ENCODE measurements around the gene KIDINS220. TPM values are rescaled to one million over a fixed set of nuclear protein-coding genes. Genes with fewer than 3 reads are reported as not detected.

KIDINS220 gene
- total and polyA plus RNA-seq, 2 experiments from 2014 or later: 12.8 to 38.2 TPM

DNA sequence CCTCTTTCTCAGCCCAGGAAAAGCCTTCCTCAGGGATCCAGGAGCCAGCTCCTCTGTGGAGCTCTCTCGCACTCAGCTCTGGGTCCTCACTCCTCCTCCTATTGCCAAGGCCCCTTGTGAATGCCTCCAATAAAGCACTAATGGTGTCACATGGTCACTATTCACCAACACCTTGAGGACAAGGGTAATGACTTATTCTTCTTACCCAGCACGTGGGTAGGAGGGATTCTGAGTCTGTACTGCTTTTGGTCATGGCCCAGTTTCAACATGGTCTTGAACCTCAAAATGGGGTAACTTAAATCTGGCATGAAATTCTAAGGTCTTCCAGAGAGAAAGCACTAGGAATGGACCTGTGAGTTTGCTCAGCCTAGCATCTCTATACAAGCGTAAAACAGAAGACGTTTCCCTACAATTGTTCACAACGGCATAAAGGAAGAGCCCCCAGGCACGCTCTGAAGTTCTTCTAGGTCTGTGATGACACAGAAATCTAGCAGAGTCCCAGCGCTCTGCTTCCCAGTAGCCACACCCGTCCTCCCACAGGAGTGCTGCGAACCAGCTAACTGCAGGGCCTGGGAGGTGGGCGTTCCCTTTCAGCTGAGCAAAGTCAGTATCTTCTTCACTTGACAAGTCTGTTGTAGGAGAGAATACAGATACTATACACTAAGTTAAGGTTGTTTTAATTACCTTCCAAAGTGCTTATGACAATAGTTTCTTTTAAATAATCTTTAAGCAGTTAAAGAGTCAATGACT lies 14.6 kb upstream of the KIDINS220 start:
- Mint-ChIP-seq H3K36me3 (ENCODE audit: low read depth) (peaks cover 2% of the 10 kb centered on the region; the same call in 2 of the 3 replicates), H3K4me3 (no peak overlapping the region), H3K27me3 (ENCODE audit: insufficient read depth, low read depth, poor library complexity) (no peaks in the 10 kb centered on the region), H3K27ac (no peak overlapping the region), H3K4me1 (peaks cover 9% of the 10 kb centered on the region), H3K9me3 (no peaks in the 10 kb centered on the region)
- no peak for TF ChIP-seq NANOG (IDR thresholded peaks at IDR 0.05; ENCODE audit: borderline replicate concordance)
- TF ChIP-seq, protein P1, sequence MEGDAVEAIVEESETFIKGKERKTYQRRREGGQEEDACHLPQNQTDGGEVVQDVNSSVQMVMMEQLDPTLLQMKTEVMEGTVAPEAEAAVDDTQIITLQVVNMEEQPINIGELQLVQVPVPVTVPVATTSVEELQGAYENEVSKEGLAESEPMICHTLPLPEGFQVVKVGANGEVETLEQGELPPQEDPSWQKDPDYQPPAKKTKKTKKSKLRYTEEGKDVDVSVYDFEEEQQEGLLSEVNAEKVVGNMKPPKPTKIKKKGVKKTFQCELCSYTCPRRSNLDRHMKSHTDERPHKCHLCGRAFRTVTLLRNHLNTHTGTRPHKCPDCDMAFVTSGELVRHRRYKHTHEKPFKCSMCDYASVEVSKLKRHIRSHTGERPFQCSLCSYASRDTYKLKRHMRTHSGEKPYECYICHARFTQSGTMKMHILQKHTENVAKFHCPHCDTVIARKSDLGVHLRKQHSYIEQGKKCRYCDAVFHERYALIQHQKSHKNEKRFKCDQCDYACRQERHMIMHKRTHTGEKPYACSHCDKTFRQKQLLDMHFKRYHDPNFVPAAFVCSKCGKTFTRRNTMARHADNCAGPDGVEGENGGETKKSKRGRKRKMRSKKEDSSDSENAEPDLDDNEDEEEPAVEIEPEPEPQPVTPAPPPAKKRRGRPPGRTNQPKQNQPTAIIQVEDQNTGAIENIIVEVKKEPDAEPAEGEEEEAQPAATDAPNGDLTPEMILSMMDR (conservative IDR thresholded peaks at IDR 0.05; ENCODE audit: low read depth in 2 of 2): no peak
- Histone ChIP-seq H3K27ac (ENCODE audit: low read depth) (no peak overlapping the region), H3K4me1 (ENCODE audit: insufficient read depth) (peaks cover 3% of the 10 kb centered on the region; the same call in 1 of the 2 replicates), H4K20me1 (replicated peaks; ENCODE audit: insufficient read depth) (no peaks in the 10 kb centered on the region), H3F3A (replicated peaks; ENCODE audit: low read depth) (no peaks in the 10 kb centered on the region), H3K4me2 (no peak overlapping the region), H3K9me2 (ENCODE audit: insufficient read depth) (no peaks in the 10 kb centered on the region), H2AFZ (no peak overlapping the region), H3K4me3 (no peak overlapping the region), H3K36me3 (ENCODE audit: insufficient read depth) (no peaks in the 10 kb centered on the region), H3K79me2 (replicated peaks; ENCODE audit: insufficient read depth) (no peaks in the 10 kb centered on the region), H3K27me3 (ENCODE audit: insufficient read depth) (no peaks in the 10 kb centered on the region)
- DNase-seq (ENCODE audit: low spot score) (peak; percentile 32), ATAC-seq (peak; percentile 75)

DNA sequence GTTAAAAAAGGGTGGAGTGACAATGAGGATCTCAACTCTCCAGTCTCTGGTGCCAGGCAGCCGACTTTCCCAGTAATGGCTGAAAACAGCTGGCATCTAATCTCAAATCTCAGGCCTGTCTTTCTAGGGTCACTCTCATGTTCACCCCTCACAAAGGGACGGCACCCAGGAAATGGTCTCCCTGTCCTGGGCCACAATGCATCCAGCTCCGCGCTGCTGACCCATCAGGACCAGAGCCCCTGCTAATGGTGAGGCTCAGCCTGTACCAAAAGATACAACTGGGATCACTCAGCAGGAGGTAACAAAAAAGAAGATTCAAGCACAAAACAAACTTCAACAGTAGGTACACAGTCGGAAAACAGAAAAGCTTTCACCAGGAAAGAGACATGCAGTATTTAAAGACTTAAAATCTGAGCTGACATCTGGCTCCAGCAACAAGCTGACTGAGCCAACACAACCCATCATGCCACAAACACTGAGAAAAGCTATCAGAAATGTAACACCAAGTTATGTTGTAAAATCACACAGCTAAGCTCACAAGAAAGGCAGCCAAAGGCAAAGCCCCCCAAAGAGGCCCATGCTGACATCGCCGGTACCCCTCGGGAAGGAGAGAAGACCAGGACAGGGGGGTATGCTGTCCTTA lies 13.6 kb upstream of the KIDINS220 start:
- H3K27ac Mint-ChIP-seq: no peak overlapping the region
- H3K4me3 ChIP-seq: no peak overlapping the region
- H3K27me3 ChIP-seq (ENCODE audit: insufficient read depth): no peaks in the 10 kb centered on the region
- H3F3A ChIP-seq (replicated peaks; ENCODE audit: low read depth): no peaks in the 10 kb centered on the region
- no peaks in the 10 kb centered on the region for H3K9me3 Mint-ChIP-seq
- no peaks in the 10 kb centered on the region for H3K79me2 ChIP-seq (replicated peaks; ENCODE audit: insufficient read depth)
- H2AFZ ChIP-seq: no peak overlapping the region
- H3K4me2 ChIP-seq: no peak overlapping the region
- no peak for TF ChIP-seq JUNB (IDR thresholded peaks at IDR 0.05; ENCODE audit: unreplicated experiment)
- no peak for TF ChIP-seq STAT1 (IDR thresholded peaks at IDR 0.05; ENCODE audit: unreplicated experiment)
- TF ChIP-seq ZNF331 (CRISPR knock-in tag; IDR thresholded peaks at IDR 0.05; ENCODE audit: low read depth): no peak
- TF ChIP-seq, protein P1 (conservative IDR thresholded peaks at IDR 0.05; ENCODE audit: low read depth in 2 of 2): no peak
- TF ChIP-seq EZH2phosphoT487 (IDR thresholded peaks at IDR 0.05; ENCODE audit: unreplicated experiment): no peak
- no peak for TF ChIP-seq NANOG (IDR thresholded peaks at IDR 0.05; ENCODE audit: borderline replicate concordance)
- H3K36me3 ChIP-seq (ENCODE audit: insufficient read depth): no peaks in the 10 kb centered on the region
- peaks cover 12% of the 10 kb centered on the region for H3K4me1 Mint-ChIP-seq
- no peaks in the 10 kb centered on the region for H3K27me3 Mint-ChIP-seq (ENCODE audit: insufficient read depth, low read depth, poor library complexity)
- H3K27ac ChIP-seq (ENCODE audit: low read depth): no peak overlapping the region
- ATAC-seq: no peak
- no peak overlapping the region for H3K4me3 Mint-ChIP-seq
- H3K9me2 ChIP-seq (ENCODE audit: insufficient read depth): peaks cover 2% of the 10 kb centered on the region; the same call in 1 of the 2 replicates
- H3K36me3 Mint-ChIP-seq (ENCODE audit: low read depth): no peaks in the 10 kb centered on the region
- peaks cover 3% of the 10 kb centered on the region; the same call in 1 of the 2 replicates for H3K4me1 ChIP-seq (ENCODE audit: insufficient read depth)
- no peak for DNase-seq (ENCODE audit: low spot score)
- H4K20me1 ChIP-seq (replicated peaks; ENCODE audit: insufficient read depth): no peaks in the 10 kb centered on the region

Measured in GM23338 (cell line).